ENCODE results near the gene SRM.
"Not testable (repeated sequence)": the region's sequence is repeated elsewhere in the genome, so short reads cannot be mapped to it uniquely, and the experiment has no call there.

Gene SRM

GRCh38 chr1:11064942-11065341, 5.1 kb upstream of the SRM start:
- no peak for DNase-seq (ENCODE audit: low read depth)

- DNase-seq (ENCODE audit: low read depth) = not testable (repeated sequence)
Measured at GRCh38 chr1:11063937-11064537, 4.2 kb upstream of the SRM start.

DNA sequence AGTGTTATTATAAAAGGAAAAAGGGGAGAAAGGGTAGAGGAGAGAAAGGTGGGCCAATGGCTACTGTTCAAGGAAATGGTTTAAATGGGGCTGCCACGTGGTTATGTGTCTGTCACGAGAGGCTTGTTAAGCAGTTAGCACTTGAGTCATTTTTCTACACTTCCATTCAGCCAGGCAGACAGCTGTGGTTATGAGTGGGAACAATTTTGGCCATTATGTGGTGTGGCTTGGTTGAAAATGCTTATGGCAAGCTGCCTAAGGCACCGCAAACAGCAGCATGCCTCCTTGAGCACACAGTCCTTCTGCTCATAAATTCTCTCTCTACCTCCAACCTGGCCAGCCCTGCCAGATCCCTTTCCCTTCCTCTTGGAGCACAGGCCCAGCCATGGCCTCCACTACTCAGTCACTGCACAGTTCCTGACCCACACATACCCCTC, 3.2 kb upstream of the SRM start:
- DNase-seq (ENCODE audit: low read depth) = no peak

DNA sequence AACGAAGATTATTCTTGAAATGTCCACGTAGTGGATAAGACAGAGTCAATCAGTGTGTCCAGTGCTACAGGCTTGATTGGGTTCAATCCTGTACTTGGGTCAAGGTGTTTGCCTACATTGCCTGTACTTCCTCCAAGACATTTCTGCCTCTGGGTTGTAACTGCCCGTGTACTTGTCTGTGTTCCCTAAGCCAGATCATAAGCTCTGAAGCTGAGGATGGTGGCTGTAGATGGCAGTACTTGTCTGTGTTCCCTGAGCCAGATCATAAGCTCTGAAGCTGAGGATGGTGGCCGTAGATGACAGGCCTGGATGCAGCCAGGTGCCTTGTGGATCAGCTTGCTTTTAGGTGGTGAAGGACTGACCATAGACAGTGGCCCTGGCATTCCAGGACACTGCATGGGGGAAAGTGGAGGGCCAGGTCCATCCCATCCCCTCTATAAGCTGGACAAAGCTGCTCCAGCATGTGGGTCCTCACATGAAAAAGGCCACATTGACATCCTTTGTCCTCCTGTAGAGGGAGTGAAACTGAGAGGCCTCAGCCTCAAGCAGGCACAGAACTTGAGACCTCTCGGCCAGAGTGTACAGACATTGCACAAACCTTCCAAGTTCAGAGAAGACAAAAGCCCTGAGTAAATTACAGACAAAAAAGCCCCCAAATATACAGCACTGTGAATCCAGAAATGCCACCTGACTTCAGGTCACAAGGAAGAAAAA, 2.0 kb upstream of the SRM start:
- DNase-seq (ENCODE audit: low read depth) = no peak

DNA sequence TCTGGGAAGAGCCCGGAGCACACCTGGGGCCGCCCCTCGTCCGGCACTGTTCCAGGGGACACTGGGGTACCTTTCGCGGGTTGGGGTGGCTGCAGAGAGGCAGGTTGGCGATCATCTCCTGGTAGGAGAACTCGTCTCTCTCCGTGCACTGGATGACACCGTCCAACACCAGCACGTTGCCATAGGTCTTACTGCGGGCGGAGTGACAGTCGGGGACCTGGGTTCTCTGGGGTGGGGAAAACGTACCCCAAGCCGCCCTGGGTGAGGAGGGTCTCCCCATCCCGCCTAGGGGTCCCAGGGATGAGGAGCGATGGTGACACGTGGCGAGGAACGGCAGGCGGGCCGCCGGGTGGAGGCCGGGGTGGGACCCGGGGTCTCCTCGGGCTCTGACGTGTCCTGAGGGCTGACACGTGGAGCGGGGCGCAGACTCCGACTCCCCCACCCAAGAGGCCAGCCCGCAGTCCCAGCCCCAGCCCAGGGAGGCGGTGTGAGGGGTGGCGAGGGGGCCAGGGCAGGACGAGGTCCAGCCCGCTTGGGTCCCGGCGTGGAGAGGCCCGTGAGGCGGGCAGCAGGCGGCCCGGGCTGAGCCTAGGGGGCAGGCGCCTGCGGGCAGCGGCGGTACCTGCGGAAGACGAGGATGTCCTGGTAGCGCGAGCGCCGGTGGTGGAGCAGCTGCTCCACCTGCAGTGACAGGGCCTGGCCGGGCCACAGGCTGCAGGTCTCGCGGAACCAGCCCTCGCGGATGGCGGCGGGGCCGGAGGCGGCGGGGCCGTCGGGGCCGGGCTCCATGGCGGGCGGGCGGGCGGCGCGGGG, 457 bp downstream of the SRM start:
- DNase-seq (ENCODE audit: low read depth) = no peak

- no peak for DNase-seq (ENCODE audit: low read depth)
Measured at GRCh38 chr1:11058595-11059154, 1.1 kb downstream of the SRM start.

DNA sequence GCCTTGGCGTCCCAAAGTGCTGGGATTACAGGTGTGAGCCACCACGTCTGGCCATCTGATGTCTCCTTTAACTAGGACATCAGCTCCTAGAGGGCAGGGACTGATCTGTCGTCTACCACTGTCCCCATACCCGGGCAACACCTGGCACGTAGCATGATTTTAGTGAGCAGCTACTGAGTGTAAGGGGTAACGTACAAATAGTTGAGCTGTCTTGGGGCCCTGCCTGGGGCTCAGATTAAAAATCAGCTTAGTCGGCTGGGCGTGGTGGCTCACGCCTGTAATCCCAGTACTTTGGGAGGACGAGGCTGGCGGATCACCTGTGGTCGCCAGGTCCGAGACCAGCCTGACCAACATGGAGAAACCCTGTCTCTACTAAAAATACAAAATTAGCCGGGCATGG, 1.8 kb downstream of the SRM start:
- DNase-seq (ENCODE audit: low read depth) = no peak

GRCh38 chr1:11057477-11057876, 2.3 kb downstream of the SRM start:
- no peak for DNase-seq (ENCODE audit: low read depth)

- no peak for DNase-seq (ENCODE audit: low read depth)
Measured at GRCh38 chr1:11056504-11056903, 3.3 kb downstream of the SRM start.

GRCh38 chr1:11055676-11056075, 4.1 kb downstream of the SRM start:
- no peak for DNase-seq (ENCODE audit: low read depth)

DNA sequence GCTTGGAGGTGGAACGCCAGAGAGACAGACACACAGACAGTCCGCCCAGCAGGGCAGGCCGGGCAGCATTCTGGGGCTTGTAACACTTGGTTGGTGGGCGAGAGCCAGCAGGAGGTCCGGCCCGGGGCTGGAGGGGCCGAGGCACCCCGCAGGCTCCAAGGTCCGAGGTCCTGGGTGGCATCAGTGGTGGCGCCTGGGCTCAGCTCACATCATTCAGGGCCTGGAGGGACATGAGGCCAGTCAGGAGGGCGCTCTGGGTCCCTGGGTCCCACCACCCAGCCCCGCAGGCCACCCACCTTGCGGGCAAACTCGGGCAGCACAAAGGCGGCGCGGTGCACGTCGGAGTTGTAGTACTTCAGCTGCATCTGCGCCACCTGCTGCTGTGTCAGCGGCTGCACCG, 5.2 kb downstream of the SRM start:
- DNase-seq (ENCODE audit: low read depth) = no peak

DNA sequence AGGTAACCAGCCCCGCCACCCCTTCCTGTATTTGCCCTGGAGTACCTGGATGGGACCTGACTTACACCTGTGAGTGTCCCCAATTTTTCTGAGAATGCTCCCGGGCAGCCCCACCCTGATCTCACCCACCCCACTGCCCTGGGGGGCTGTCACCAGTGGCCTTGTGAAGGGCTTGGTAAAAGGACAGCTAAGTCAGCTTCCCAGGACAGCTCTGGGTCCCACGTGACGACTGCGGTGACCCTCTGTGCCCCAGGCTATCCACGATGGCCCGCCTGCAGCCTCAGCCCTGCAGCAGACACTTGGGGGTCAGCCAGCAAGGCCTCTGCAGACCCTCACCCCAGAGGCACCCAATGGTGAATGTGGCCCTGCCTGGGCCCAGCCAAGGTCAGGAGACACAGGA, 5.6 kb downstream of the SRM start:
- DNase-seq (ENCODE audit: low read depth) = no peak

- DNase-seq (ENCODE audit: low read depth) = no peak
Measured at GRCh38 chr1:11053758-11054137, 6.1 kb downstream of the SRM start.

- DNase-seq (ENCODE audit: low read depth) = no peak
Measured at GRCh38 chr1:11052839-11053757, 6.7 kb downstream of the SRM start.

DNA sequence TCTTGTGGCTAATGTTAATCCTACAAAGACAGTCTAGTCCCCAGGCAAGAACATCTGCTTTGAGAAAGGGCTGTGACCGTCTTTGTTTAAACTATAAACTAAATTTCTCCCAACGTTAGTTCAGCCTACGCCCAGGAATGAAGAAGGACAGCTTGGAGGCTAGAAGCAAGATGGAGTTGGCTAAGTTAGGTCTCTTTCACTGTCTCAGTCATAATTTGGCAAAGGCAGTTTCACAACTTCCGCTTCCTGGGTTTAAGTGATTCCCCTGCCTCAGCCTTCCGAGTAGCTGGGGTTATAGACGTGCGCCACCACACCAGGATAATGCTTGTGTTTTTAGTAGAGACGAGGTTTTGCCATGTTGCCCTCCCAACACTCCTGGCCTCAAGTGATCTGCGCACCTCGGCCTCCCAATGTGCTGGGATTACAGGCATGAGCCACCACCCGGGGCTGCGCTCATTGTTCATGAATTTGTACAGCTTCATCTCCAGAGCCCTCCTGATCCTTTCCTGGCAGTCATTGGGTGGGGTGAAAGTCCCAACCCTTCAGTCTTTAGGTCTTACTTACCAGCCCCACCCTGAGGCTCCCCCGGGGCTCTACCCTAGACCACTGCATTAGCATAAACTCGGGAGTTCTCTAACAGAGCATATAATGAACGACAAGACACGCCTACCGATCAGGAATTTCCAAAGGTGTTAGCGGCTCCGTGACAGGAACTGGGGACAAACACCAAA, 7.9 kb downstream of the SRM start:
- no peak for DNase-seq (ENCODE audit: low read depth)

- not testable (repeated sequence) for DNase-seq (ENCODE audit: low read depth)
Measured at GRCh38 chr1:11051121-11051520, 8.7 kb downstream of the SRM start.

- no peak for DNase-seq (ENCODE audit: low read depth)
Measured at GRCh38 chr1:11046625-11047365, 13.0 kb downstream of the SRM start, which contains the start of gene MASP2. TSS of gene MASP2 (minus strand) at chr1:11047239. CDS start at chr1:11047207, 32 bp downstream.

DNA sequence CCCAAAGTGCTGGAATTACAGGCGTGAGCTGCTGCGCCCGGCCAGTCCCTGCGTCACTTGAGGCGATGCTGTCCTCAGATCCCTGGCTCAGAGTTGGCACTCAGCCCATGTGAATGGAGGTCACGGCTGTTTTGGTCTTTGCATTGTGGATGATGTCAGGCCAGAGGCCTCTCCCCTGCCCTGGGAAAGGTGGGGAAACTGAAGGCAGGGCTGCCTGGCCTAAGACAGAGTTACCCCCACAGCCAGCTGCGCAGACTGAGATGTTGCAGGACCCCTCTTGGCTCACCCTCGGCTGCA, 13.6 kb downstream of the SRM start:
- no peak for DNase-seq (ENCODE audit: low read depth)

GRCh38 chr1:11045428-11046269, 14.2 kb downstream of the SRM start:
- no peak for DNase-seq (ENCODE audit: low read depth)

Data from non-pigmented ciliary epithelial cell (primary cell).